Measurements from ENCODE around the gene ARHGAP4. TPM values are rescaled to one million over a fixed set of nuclear protein-coding genes. Genes with fewer than 3 reads are reported as not detected.

The ARHGAP4 gene
- total and polyA plus RNA-seq, 10 of the 15 experiments (the other 5 are each of a cell fraction or from before 2014, with no cell fraction given) = 0.71 to 120 (median 44.3) TPM

DNA sequence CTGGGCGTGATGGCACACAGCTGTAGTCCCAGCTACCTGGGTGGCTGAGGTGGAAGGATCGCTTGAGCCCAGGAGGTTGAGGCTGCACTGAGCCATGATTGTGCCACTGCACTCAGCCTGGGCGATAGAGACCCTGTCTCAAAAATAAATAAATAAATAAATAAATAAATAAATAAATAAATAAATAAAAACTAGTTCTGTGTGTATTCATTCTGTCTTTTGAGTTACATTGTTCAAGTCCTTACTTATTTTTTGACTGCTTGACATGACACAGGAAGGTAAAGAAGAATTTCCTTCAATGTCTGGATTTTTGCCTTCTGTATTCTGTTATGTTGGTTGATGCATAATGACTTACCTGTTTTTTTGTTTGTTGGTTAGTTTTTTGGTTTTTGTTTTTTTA, 11.0 kb upstream of the ARHGAP4 start:
- FAIRE-seq (no peak), DNase-seq (ENCODE audit: low read depth, low spot score) (no peak), ATAC-seq (no peak)
- ChIA-PET RAD21 (ENCODE audit: unreplicated experiment) (interaction anchor here (0.5 kb wide), 1 partner anchor 42 kb away, joined by 3 read pairs; no protein-coding TSS in a partner anchor), SMC1A (ENCODE audit: uncharacterized antibody, unreplicated experiment) (interaction anchor here (1.2 kb wide), 1 partner anchor 13 kb away, joined by 3 read pairs; no protein-coding TSS in a partner anchor), POLR2A (interaction anchor here (0.6 to 1.6 kb wide), 2 partner anchors 9 to 508 kb away, joined by 4 to 6 read pairs; no protein-coding TSS in a partner anchor), CTCF (interaction anchor here (3.8 kb wide), 1 partner anchor 12 kb away, joined by 13 read pairs; the partner anchor contains the start of gene ARHGAP4)
- WGBS (ENCODE audit: insufficient coverage, insufficient replicate concordance, low lambda C conversion rate, missing lambda C conversion rate) = 68% methylated on average over 3 of the region's 3 CpGs
- H3K9ac ChIP-seq (ENCODE audit: control insufficient read depth, insufficient read depth, low read length) = no peak overlapping the region
- no peaks in the 10 kb centered on the region for H3K27me3 ChIP-seq (replicated peaks in 1 of 2; ENCODE audit: control insufficient read depth in 2 of 2, insufficient read depth in 2 of 2, low read length in 1 of 2)
- H3K4me3 ChIP-seq = no peak overlapping the region
- intact Hi-C loops (cut with micrococcal nuclease; ENCODE audit: unreplicated experiment) (no loop called here), in situ Hi-C loops (cut with MboI) (no loop called here)
- H3K79me2 ChIP-seq (ENCODE audit: control insufficient read depth, insufficient read depth, low read length) = peaks cover 11% of the 10 kb centered on the region
- no peak overlapping the region for H3K27ac ChIP-seq (ENCODE audit: control insufficient read depth, insufficient read depth)
- no peaks in the 10 kb centered on the region for H3K4me1 ChIP-seq (ENCODE audit: control insufficient read depth, insufficient read depth, low read length)
- H3K36me3 ChIP-seq (ENCODE audit: control insufficient read depth in 2 of 2, insufficient read depth in 2 of 2, low read length in 1 of 2) = no peaks in the 10 kb centered on the region; a peak in 1 of 4 replicates
- H2AFZ ChIP-seq (ENCODE audit: control insufficient read depth, low read depth, low read length) = no peak overlapping the region
- H4K20me1 ChIP-seq (ENCODE audit: control insufficient read depth, insufficient read depth) = no peaks in the 10 kb centered on the region
- H3K9me3 ChIP-seq (replicated peaks; ENCODE audit: control insufficient read depth, insufficient read depth, low read length) = no peaks in the 10 kb centered on the region
- no peak overlapping the region for H3K4me2 ChIP-seq (ENCODE audit: control insufficient read depth, insufficient read depth)
- BruUV-seq (replicated peaks) = no TSS peak
- TF ChIP-seq JUND (IDR thresholded peaks at IDR 0.05; ENCODE audit: low read depth, low read length) (no peak), RAD51 (IDR thresholded peaks at IDR 0.05) (no peak), PAX8 (IDR thresholded peaks at IDR 0.05) (no peak), MYC (IDR thresholded peaks at IDR 0.05; ENCODE audit: insufficient read depth, insufficient read length, insufficient replicate concordance, low read length, severe bottlenecking) (no peak), CEBPB (IDR thresholded peaks at IDR 0.05; ENCODE audit: borderline replicate concordance in 1 of 2, low read depth in 2 of 2, low read length in 2 of 2) (no peak), ZBED1 (IDR thresholded peaks at IDR 0.05; ENCODE audit: borderline replicate concordance) (no peak), ZSCAN29 (IDR thresholded peaks at IDR 0.05) (no peak), MTA2 (IDR thresholded peaks at IDR 0.05; ENCODE audit: low read depth) (no peak), NFXL1 (IDR thresholded peaks at IDR 0.05; ENCODE audit: borderline replicate concordance) (no peak), IRF4 (IDR thresholded peaks at IDR 0.05; ENCODE audit: low read depth, low read length) (no peak), GATAD2B (conservative IDR thresholded peaks at IDR 0.05; ENCODE audit: low read depth) (no peak), HDAC2 (IDR thresholded peaks at IDR 0.05) (no peak)
- TF ChIP-seq, protein P1, sequence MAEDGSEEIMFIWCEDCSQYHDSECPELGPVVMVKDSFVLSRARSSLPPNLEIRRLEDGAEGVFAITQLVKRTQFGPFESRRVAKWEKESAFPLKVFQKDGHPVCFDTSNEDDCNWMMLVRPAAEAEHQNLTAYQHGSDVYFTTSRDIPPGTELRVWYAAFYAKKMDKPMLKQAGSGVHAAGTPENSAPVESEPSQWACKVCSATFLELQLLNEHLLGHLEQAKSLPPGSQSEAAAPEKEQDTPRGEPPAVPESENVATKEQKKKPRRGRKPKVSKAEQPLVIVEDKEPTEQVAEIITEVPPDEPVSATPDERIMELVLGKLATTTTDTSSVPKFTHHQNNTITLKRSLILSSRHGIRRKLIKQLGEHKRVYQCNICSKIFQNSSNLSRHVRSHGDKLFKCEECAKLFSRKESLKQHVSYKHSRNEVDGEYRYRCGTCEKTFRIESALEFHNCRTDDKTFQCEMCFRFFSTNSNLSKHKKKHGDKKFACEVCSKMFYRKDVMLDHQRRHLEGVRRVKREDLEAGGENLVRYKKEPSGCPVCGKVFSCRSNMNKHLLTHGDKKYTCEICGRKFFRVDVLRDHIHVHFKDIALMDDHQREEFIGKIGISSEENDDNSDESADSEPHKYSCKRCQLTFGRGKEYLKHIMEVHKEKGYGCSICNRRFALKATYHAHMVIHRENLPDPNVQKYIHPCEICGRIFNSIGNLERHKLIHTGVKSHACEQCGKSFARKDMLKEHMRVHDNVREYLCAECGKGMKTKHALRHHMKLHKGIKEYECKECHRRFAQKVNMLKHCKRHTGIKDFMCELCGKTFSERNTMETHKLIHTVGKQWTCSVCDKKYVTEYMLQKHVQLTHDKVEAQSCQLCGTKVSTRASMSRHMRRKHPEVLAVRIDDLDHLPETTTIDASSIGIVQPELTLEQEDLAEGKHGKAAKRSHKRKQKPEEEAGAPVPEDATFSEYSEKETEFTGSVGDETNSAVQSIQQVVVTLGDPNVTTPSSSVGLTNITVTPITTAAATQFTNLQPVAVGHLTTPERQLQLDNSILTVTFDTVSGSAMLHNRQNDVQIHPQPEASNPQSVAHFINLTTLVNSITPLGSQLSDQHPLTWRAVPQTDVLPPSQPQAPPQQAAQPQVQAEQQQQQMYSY (CRISPR knock-in tag; IDR thresholded peaks at IDR 0.05) = no peak
- TF ChIP-seq, protein P2, sequence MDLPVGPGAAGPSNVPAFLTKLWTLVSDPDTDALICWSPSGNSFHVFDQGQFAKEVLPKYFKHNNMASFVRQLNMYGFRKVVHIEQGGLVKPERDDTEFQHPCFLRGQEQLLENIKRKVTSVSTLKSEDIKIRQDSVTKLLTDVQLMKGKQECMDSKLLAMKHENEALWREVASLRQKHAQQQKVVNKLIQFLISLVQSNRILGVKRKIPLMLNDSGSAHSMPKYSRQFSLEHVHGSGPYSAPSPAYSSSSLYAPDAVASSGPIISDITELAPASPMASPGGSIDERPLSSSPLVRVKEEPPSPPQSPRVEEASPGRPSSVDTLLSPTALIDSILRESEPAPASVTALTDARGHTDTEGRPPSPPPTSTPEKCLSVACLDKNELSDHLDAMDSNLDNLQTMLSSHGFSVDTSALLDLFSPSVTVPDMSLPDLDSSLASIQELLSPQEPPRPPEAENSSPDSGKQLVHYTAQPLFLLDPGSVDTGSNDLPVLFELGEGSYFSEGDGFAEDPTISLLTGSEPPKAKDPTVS (IDR thresholded peaks at IDR 0.05; ENCODE audit: low read depth, low read length) = no peak
- TF ChIP-seq, protein P3, sequence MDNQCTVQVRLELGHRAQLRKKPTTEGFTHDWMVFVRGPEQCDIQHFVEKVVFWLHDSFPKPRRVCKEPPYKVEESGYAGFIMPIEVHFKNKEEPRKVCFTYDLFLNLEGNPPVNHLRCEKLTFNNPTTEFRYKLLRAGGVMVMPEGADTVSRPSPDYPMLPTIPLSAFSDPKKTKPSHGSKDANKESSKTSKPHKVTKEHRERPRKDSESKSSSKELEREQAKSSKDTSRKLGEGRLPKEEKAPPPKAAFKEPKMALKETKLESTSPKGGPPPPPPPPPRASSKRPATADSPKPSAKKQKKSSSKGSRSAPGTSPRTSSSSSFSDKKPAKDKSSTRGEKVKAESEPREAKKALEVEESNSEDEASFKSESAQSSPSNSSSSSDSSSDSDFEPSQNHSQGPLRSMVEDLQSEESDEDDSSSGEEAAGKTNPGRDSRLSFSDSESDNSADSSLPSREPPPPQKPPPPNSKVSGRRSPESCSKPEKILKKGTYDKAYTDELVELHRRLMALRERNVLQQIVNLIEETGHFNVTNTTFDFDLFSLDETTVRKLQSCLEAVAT (IDR thresholded peaks at IDR 0.05) = no peak
- TF ChIP-seq, protein P4, sequence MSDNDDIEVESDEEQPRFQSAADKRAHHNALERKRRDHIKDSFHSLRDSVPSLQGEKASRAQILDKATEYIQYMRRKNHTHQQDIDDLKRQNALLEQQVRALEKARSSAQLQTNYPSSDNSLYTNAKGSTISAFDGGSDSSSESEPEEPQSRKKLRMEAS (IDR thresholded peaks at IDR 0.05; ENCODE audit: low read depth, low read length) = no peak

Data from GM12878 (cell line).